Esophagus muscularis mucosa (tissue), 4 donors: ENCODE results near the gene P2RY8. TPM values are rescaled to one million over a fixed set of nuclear protein-coding genes. Genes with fewer than 3 reads are reported as not detected.

ENCODE experiments used
- DNase-seq: peaks from one replicate; pipeline ENCODE4 v3.0.0-alpha.2; 2017; ENCODE audit errors: extremely low spot score
- H3K27ac ChIP-seq, 4 donors: fragments of 200-600 bp; sonication (generic); replicated peaks in 1 of 4; 1 replicate in 3 of 4; 2 replicates in 1 of 4; pipeline ENCODE4 v1.5.1; 2016 to 2019; ENCODE audit warnings: mild to moderate bottlenecking in 1 of 4
- H3K27me3 ChIP-seq, 4 donors: fragments of 200-600 bp; sonication (generic); one replicate each; pipeline versions ENCODE4 v1.5.1 to v1.6.0; 2016 to 2019
- H3K36me3 ChIP-seq, 4 donors: fragments of 200-600 bp; sonication (generic); one replicate each; pipeline ENCODE4 v1.5.1; 2016 to 2019
- H3K4me1 ChIP-seq, 4 donors: fragments of 200-600 bp; sonication (generic); one replicate each; pipeline ENCODE4 v1.5.1; 2016 to 2019
- H3K4me3 ChIP-seq, 4 donors: fragments of 200-600 bp; sonication (generic); 1 replicate in 2 of 4; 2 replicates in 2 of 4; pipeline ENCODE4 v1.5.1; 2016 to 2019; ENCODE audit warnings: mild to moderate bottlenecking in 4 of 4, moderate library complexity in 1 of 4
- H3K9me3 ChIP-seq, 4 donors: fragments of 200-600 bp; sonication (generic); 1 replicate in 3 of 4; 2 replicates in 1 of 4; pipeline ENCODE4 v1.5.1; 2016 to 2019
- EP300 ChIP-seq: sonication (generic); formaldehyde crosslinking; IDR thresholded peaks from one replicate; pipeline ENCODE4 v1.6.1; 2017; ENCODE audit warnings: antibody characterized with exemption
- POLR2A ChIP-seq: fragments of 450-650 bp; IDR thresholded peaks from one replicate; pipeline ENCODE4 v1.6.1; 2017; ENCODE audit warnings: antibody characterized with exemption, moderate library complexity, mild to moderate bottlenecking, low read depth
- POLR2AphosphoS5 ChIP-seq, 2 donors: sonication (generic); formaldehyde crosslinking; IDR thresholded peaks; one replicate each; pipeline ENCODE4 v1.6.1; 2017; ENCODE audit warnings: antibody characterized with exemption in 2 of 2
- WGBS: methylation state at CpG from one replicate; pipeline ENCODE4 v1.1.5; 2018; 5-methylcytosine and 5-hydroxymethylcytosine counted together
- intact Hi-C: fragments of 100-400 bp; cut with DNase I; formaldehyde crosslinking; loops from one replicate; pipeline ENCODE4 v1.15.1; 2023
- total RNA-seq, 4 donors: library from RNA; depleted of rRNA; stranded (reverse); fragments of >200 nt; gene quantifications; one replicate each; pipeline versions ENCODE4 v1.1.0 to v1.2.1, GENCODE V29; 2016
- TF ChIP-seq, protein P1 (sequence below), 3 experiments: fragments of 200-600 bp in 2 of 3; fragments of 450-650 bp in 1 of 3; sonication (generic) in 2 of 3; IDR thresholded peaks; one replicate each; pipeline ENCODE4 v1.5.1; 2017 to 2019; ENCODE audit warnings: antibody characterized with exemption in 3 of 3, mild to moderate bottlenecking in 2 of 3, moderate library complexity in 1 of 3

Gene P2RY8
- total RNA-seq, 4 donors from 2014 or later = 0.63 to 3.1 (median 1.9) TPM

DNA sequence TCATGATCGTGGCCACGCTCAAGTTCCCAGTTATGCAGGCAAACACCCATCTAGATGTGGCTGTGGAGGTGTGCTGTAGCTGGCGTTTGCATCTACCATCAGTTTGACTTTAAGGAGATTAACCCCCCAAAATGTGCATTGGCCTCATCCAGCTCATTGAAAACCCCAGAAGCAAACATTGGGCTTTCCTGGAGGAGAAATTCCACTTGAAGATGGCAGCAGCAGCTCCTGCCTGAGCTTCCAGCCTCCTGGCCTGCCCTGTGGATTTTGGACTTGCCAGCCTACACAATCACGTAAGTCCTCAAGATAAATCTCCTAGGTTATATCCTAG lies 114.9 kb downstream of the P2RY8 start:
- Histone ChIP-seq H3K27me3 (no peaks in the 10 kb centered on the region), H3K4me1 (no peaks in the 10 kb centered on the region), H3K4me3 (no peak overlapping the region), H3K27ac (no peak overlapping the region), H3K36me3 (peaks cover 33 to 81% (median 62%) of the 10 kb centered on the region in 4 donors), H3K9me3 (peaks cover 0 to 28% (median 11%) of the 10 kb centered on the region in 4 donors)
- intact Hi-C loops = no loop called here
- 93% methylated on average over 4 of the region's 4 CpGs for WGBS
- DNase-seq = no peak
- TF ChIP-seq POLR2AphosphoS5 (IDR thresholded peaks at IDR 0.05) = no peak
- TF ChIP-seq, protein P1, sequence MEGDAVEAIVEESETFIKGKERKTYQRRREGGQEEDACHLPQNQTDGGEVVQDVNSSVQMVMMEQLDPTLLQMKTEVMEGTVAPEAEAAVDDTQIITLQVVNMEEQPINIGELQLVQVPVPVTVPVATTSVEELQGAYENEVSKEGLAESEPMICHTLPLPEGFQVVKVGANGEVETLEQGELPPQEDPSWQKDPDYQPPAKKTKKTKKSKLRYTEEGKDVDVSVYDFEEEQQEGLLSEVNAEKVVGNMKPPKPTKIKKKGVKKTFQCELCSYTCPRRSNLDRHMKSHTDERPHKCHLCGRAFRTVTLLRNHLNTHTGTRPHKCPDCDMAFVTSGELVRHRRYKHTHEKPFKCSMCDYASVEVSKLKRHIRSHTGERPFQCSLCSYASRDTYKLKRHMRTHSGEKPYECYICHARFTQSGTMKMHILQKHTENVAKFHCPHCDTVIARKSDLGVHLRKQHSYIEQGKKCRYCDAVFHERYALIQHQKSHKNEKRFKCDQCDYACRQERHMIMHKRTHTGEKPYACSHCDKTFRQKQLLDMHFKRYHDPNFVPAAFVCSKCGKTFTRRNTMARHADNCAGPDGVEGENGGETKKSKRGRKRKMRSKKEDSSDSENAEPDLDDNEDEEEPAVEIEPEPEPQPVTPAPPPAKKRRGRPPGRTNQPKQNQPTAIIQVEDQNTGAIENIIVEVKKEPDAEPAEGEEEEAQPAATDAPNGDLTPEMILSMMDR (IDR thresholded peaks at IDR 0.05) = no peak
- TF ChIP-seq POLR2A = no peak
- no peak for TF ChIP-seq EP300

DNA sequence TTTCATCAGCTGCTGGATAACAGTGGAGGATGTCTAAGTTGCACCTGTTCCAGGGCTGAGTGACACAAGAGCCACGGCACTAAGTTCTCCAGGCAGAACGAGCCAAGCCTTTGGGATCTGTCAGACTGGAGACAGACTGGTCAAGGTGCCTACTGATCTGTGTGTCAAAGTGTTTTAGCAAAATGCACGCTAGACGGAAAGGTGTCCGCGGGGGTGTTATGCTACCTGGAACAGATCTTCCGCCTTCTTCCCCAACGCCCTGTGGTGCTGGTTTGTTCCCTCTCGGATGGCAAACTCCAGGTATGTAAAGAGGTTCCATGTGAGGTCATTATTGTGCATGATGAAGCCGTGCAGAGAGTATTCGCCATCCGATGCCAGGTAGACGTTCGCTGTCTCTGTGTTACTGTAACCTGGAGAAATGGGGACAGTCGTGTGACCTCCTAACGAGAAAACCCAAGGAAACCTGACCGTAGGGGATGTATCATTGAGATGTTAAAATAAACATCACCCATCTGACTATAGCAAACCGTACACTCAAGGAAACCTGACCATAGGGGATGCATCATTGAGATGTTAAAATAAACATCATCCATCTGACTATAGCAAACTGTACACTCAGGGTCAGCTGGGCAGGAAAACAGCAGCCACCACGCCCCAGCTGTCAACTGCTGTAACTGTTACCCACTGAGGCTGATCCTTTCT lies 115.4 kb downstream of the P2RY8 start:
- Histone ChIP-seq H3K36me3 (peaks cover 33 to 78% (median 65%) of the 10 kb centered on the region in 4 donors), H3K27ac (no peak overlapping the region), H3K4me3 (no peak overlapping the region), H3K27me3 (no peaks in the 10 kb centered on the region), H3K9me3 (peaks cover 0 to 28% (median 11%) of the 10 kb centered on the region in 4 donors), H3K4me1 (no peaks in the 10 kb centered on the region)
- WGBS = 96% methylated on average over 14 of the region's 19 CpGs
- TF ChIP-seq POLR2AphosphoS5 (IDR thresholded peaks at IDR 0.05) = no peak
- DNase-seq = no peak
- intact Hi-C loops = no loop called here

DNA sequence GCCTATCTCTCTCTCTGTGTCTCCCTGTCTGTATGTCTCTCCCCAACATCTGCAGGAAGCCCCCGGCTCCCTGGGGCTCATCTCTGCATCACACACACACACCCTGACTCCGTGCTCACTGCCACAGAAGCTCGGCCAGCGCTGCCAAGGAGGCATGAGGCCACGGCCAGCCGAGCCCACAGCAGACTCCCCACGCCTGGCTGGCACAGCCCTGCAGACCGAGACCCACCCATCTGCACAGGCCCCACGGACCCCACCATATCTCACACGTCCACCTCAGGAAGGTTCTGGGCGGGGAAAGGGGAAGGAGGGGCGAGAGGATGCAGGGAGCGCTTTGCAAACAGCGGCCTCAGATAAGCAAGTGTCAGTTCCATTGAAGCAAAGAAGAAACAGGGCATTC lies 116.6 kb downstream of the P2RY8 start:
- no peak for TF ChIP-seq POLR2A
- TF ChIP-seq, protein P1 (IDR thresholded peaks at IDR 0.05) = no peak
- TF ChIP-seq POLR2AphosphoS5 (IDR thresholded peaks at IDR 0.05) = peak in 1 of 2 donors; percentile 7
- TF ChIP-seq EP300 = no peak
- intact Hi-C loops = no loop called here
- peaks cover 27 to 75% (median 65%) of the 10 kb centered on the region in 4 donors for H3K36me3 ChIP-seq
- H3K9me3 ChIP-seq = peaks cover 0 to 28% (median 11%) of the 10 kb centered on the region in 4 donors
- H3K27ac ChIP-seq = no peak overlapping the region
- no peak overlapping the region for H3K4me3 ChIP-seq
- DNase-seq = no peak
- H3K4me1 ChIP-seq = no peaks in the 10 kb centered on the region
- WGBS = 79% methylated on average over 14 of the region's 14 CpGs
- no peaks in the 10 kb centered on the region for H3K27me3 ChIP-seq

DNA sequence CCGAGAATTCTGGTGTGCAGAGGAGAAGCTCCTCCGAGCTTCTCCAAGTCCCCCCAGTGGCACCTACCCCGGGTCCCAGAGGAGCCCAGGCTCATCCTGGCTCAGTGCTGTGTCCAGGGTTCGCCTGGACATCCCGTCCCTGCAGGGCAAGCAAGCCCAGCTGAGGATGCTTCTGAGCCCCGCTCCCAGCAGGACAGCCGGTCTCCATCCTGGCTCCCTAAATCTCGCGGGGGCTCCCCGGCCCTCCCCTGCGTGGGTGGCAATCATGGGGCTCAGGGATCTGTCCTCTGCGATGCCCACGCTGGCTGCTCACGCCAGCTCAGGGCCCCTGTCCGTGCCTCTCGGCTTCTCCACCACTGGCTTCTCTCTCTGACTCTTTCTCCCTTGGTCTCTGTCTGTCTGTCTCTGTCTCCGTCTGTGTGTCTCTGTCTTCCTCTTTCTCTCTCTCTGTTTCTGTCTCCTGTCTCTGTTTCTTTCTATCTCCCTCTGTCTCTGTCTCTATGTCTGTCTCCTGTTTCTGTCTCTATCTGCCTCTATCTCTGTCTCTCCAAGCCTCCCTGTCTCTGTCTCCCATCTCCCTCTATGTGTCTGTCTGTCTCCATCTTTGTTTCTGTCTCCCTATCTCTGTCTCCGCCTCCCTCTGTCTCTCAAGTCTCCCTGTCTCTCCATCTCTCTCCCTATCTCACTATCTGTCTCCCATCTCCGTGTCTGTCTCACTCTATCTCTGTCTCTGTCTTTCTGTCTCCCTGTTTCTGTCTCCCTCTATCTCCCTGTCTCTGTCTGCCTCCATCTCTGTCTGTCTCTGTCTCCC lies 117.2 kb downstream of the P2RY8 start:
- DNase-seq = no peak
- WGBS = 94% methylated on average over 18 of the region's 19 CpGs
- no peaks in the 10 kb centered on the region for H3K4me1 ChIP-seq
- H3K36me3 ChIP-seq = peaks cover 22 to 70% (median 61%) of the 10 kb centered on the region in 4 donors
- intact Hi-C loops = no loop called here
- H3K9me3 ChIP-seq = peaks cover 0 to 28% (median 11%) of the 10 kb centered on the region in 4 donors
- H3K27me3 ChIP-seq = no peaks in the 10 kb centered on the region
- no peak for TF ChIP-seq POLR2A
- no peak for TF ChIP-seq POLR2AphosphoS5 (IDR thresholded peaks at IDR 0.05)
- TF ChIP-seq, protein P1 (IDR thresholded peaks at IDR 0.05) = no peak
- TF ChIP-seq EP300 = no peak
- H3K4me3 ChIP-seq = no peak overlapping the region
- no peak overlapping the region for H3K27ac ChIP-seq

DNA sequence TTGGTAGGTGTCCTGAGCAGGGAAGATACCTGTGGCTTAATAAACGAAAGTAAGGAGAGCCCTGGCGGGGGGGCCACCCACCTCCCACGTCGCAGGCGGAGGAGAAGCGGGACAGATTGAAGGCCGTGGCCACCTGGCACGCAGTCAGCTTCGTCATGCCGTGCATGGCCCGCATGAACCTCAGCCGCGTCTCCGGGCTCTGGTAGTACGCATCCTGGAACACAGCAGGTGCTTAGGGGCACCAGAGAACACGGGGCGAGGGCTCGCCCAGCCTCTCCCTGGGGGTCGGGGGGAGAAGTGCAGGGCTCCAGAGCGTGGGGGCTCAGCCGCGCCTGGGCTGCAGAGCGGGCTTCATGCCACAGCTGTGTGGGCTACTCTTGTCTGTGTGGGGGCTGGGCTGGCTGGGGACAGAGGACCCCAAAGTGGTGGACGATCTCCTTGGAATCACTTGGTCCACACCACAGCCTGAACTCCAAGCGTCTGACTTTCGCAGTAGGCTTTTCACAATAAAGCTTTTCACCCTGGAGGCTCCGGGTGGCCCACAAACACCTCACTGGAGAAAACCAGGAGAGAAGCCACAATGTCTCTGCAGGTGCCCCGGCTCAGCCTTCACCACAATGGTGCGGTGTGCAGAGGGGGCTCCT lies 118.0 kb downstream of the P2RY8 start:
- Histone ChIP-seq H3K9me3 (peaks cover 0 to 28% (median 11%) of the 10 kb centered on the region in 4 donors), H3K27me3 (no peaks in the 10 kb centered on the region), H3K4me1 (no peaks in the 10 kb centered on the region), H3K36me3 (peaks cover 27 to 75% (median 67%) of the 10 kb centered on the region in 4 donors), H3K4me3 (no peak overlapping the region), H3K27ac (no peak overlapping the region)
- TF ChIP-seq POLR2A = no peak
- TF ChIP-seq, protein P1 (IDR thresholded peaks at IDR 0.05) = no peak
- TF ChIP-seq EP300 = no peak
- TF ChIP-seq POLR2AphosphoS5 (IDR thresholded peaks at IDR 0.05) = no peak
- intact Hi-C loops = no loop called here
- DNase-seq = no peak
- WGBS = 92% methylated on average over 26 of the region's 29 CpGs
